K562 treated with DMSO at 1 percent for 4 hours (cell line): ENCODE data around the gene CAAP1. TPM values are rescaled to one million over a fixed set of nuclear protein-coding genes. Genes with fewer than 3 reads are reported as not detected.

Experiments used
- total RNA-seq: library from RNA; unstranded; fragments of 300-600 nt; gene quantifications from 2 replicates; pipeline ENCODE4 v1.2.3, GENCODE V29; 2022; ENCODE audit not compliant: insufficient read depth

The CAAP1 gene
- total RNA-seq = 5.3 and 5.4 TPM in 2 replicates

GRCh38 chr9:26892251-26893029 is at the start of gene CAAP1:
Gene CAAP1 (minus strand): TSS chr9:26892802. CDS start chr9:26892715, 87 bp downstream.

Other genes with a start within 250 kb of the CAAP1 start
- 6.9 and 11.0 TPM in 2 replicates for gene PLAA, start 54.4 kb upstream of the CAAP1 start, total RNA-seq
- 3.3 and 3.8 TPM in 2 replicates for gene IFT74, start 63.6 kb upstream of the CAAP1 start, total RNA-seq
- not detected in 2 replicates for gene LRRC19, start 112.9 kb upstream of the CAAP1 start, total RNA-seq
- gene TEK, start 216.4 kb upstream of the CAAP1 start, total RNA-seq = not detected in 2 replicates